HG02763 (cell line): ENCODE measurements around the gene SPNS1.
A peak's percentile ranks its signal among the peaks of the same experiment; 100 is the strongest.
"Not testable (repeated sequence)": the region's sequence is repeated elsewhere in the genome, so short reads cannot be mapped to it uniquely, and the experiment has no call there.

Experiments
- ATAC-seq: cut with Tn5 transposase; IDR thresholded peaks from one replicate; pipeline ENCODE4 v1.9.1; 2021; ENCODE audit warnings: mild to moderate bottlenecking, moderate library complexity; ENCODE audit not compliant: unreplicated experiment

SPNS1 gene

GRCh38 chr16:28974437-28975157 lies at the start of gene SPNS1:
SPNS1 (plus strand) TSS chr16:28974778; CDS start chr16:28975152, 374 bp downstream.
- ATAC-seq = peak; percentile 85

- ATAC-seq = peak; percentile 26
These were observed 49.0 kb upstream of the SPNS1 start for GRCh38 chr16:28925386-28926228.

GRCh38 chr16:28926284-28926683 lies 48.3 kb upstream of the SPNS1 start:
- ATAC-seq = not testable (repeated sequence)

GRCh38 chr16:28927815-28928214 lies 46.8 kb upstream of the SPNS1 start:
- ATAC-seq = no peak

GRCh38 chr16:28930203-28930602 lies 44.4 kb upstream of the SPNS1 start:
- no peak for ATAC-seq

- no peak for ATAC-seq
These were observed 43.9 kb upstream of the SPNS1 start for GRCh38 chr16:28930652-28931051.

- ATAC-seq = no peak
These were observed 42.8 kb upstream of the SPNS1 start, which contains the start of gene CD19 for GRCh38 chr16:28931801-28932225. CD19 (plus strand) TSS chr16:28931971; CDS start chr16:28932001, 30 bp downstream.

GRCh38 chr16:28932339-28933141 lies 42.0 kb upstream of the SPNS1 start:
- ATAC-seq = no peak

- ATAC-seq = no peak
These were observed 41.4 kb upstream of the SPNS1 start for GRCh38 chr16:28933171-28933570.

- no peak for ATAC-seq
These were observed 39.2 kb upstream of the SPNS1 start for GRCh38 chr16:28935346-28935745.

- no peak for ATAC-seq
These were observed 38.4 kb upstream of the SPNS1 start for GRCh38 chr16:28935924-28936783.

GRCh38 chr16:28936784-28937155 lies 37.8 kb upstream of the SPNS1 start:
- ATAC-seq = no peak

GRCh38 chr16:28937222-28937876 lies 37.2 kb upstream of the SPNS1 start:
- ATAC-seq = no peak

GRCh38 chr16:28938721-28939120 lies 35.9 kb upstream of the SPNS1 start:
- no peak for ATAC-seq

- ATAC-seq = not testable (repeated sequence)
These were observed 34.8 kb upstream of the SPNS1 start for GRCh38 chr16:28939825-28940224.

- ATAC-seq = no peak
These were observed 31.3 kb upstream of the SPNS1 start for GRCh38 chr16:28943281-28943680.

GRCh38 chr16:28946681-28947080 lies 27.9 kb upstream of the SPNS1 start:
- no peak for ATAC-seq

- peak; percentile 86 for ATAC-seq
These were observed 23.7 kb upstream of the SPNS1 start, which contains the start of gene NFATC2IP for GRCh38 chr16:28950648-28951409. NFATC2IP (plus strand) TSS chr16:28950937; CDS start chr16:28951012, 75 bp downstream.

GRCh38 chr16:28951410-28951943 lies 23.1 kb upstream of the SPNS1 start:
- no peak for ATAC-seq
